Smooth muscle cell (in vitro differentiated cells): ENCODE results near the gene PRDX3. TPM values are rescaled to one million over a fixed set of nuclear protein-coding genes. Genes with fewer than 3 reads are reported as not detected.

Experiments used
- DNase-seq: peaks from one replicate; lab custom pipeline; 2025; ENCODE audit not compliant: unreplicated experiment; lab: John Stamatoyannopoulos, UW
- H2AFZ ChIP-seq: fragments of 200-600 bp; sonication (generic); 2 replicates; pipeline ENCODE4 v1.6.0; 2016; ENCODE audit warnings: antibody characterized with exemption, low read depth, mild to moderate bottlenecking
- H3F3A ChIP-seq: fragments of 200-600 bp; sonication (generic); 2 replicates; pipeline ENCODE4 v1.6.0; 2017; ENCODE audit warnings: antibody characterized with exemption, low read depth
- H3K27ac ChIP-seq: fragments of 200-600 bp; sonication (generic); 2 replicates; pipeline ENCODE4 v1.5.1; 2016; ENCODE audit warnings: low read depth, mild to moderate bottlenecking
- H3K27me3 ChIP-seq: fragments of 200-600 bp; sonication (generic); 2 replicates; pipeline ENCODE4 v1.6.1; 2016; ENCODE audit warnings: low read depth, mild to moderate bottlenecking
- H3K36me3 ChIP-seq: fragments of 200-600 bp; sonication (generic); 2 replicates; pipeline ENCODE4 v1.5.1; 2016; ENCODE audit warnings: low read depth
- H3K4me1 ChIP-seq: fragments of 200-600 bp; sonication (generic); 2 replicates; pipeline ENCODE4 v1.5.1; 2016; ENCODE audit warnings: low read depth
- H3K4me2 ChIP-seq: fragments of 200-600 bp; sonication (generic); 2 replicates; pipeline ENCODE4 v1.6.0; 2016; ENCODE audit warnings: mild to moderate bottlenecking
- H3K4me3 ChIP-seq: fragments of 200-600 bp; sonication (generic); 2 replicates; pipeline ENCODE4 v1.5.1; 2016; ENCODE audit warnings: mild to moderate bottlenecking
- H3K79me2 ChIP-seq: fragments of 200-600 bp; sonication (generic); 2 replicates; pipeline ENCODE4 v1.6.0; 2016; ENCODE audit warnings: low read depth, mild to moderate bottlenecking
- H3K9ac ChIP-seq: fragments of 200-600 bp; sonication (generic); 2 replicates; pipeline ENCODE4 v1.6.0; 2016; ENCODE audit warnings: low read depth
- H3K9me3 ChIP-seq: fragments of 200-600 bp; sonication (generic); replicated peaks from 2 replicates; pipeline ENCODE4 v1.5.1; 2016; ENCODE audit warnings: low read depth
- H4K20me1 ChIP-seq: fragments of 200-600 bp; sonication (generic); 2 replicates; pipeline ENCODE4 v1.6.0; 2016; ENCODE audit warnings: low read depth
- CTCF ChIP-seq: fragments of 200-600 bp; sonication (generic); IDR thresholded peaks from 2 replicates; pipeline ENCODE4 v1.5.1; 2017; ENCODE audit warnings: borderline replicate concordance, mild to moderate bottlenecking, antibody characterized with exemption; ENCODE audit not compliant: insufficient read depth, poor library complexity, severe bottlenecking
- WGBS: methylation state at CpG from one replicate; pipeline ENCODE4 v1.1.7; 2016; ENCODE audit warnings: low lambda C conversion rate; 5-methylcytosine and 5-hydroxymethylcytosine counted together
- polyA plus RNA-seq: library from polyadenylated mRNA; unstranded; fragments of >200 nt; fragmentation: Nextera tagmentation; extraction: Ambion mirVana; gene quantifications from 2 replicates; pipeline ENCODE4 v1.2.1, GENCODE V29; 2016
- total RNA-seq: library from RNA; depleted of rRNA; stranded (reverse); fragments of >200 nt; gene quantifications from 2 replicates; pipeline ENCODE4 v1.2.3, GENCODE V29; 2014

PRDX3 gene
- total and polyA plus RNA-seq, 2 experiments from 2014 or later: 123 to 156 TPM

DNA sequence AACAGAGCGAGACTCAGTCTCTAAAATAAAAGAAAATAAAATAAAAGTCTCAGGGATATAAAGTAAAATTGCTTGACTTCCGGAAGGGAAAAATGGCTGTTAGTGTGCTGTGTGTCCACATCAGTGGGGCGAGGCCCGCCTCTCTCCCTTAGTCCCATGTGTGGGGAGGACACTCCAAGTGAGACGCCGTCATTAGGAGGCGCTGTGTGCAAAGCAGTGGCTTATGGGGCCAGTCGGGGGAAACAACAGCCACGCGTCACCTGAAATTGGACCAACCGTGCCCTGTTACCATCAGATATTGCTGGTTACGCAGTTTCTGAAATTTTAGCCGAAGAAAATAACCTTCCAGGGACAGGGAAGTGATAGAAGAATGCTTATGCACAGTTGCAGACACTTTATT, 28.9 kb downstream of the PRDX3 start:
- H3K27ac ChIP-seq: no peak overlapping the region
- no peaks in the 10 kb centered on the region for H3F3A ChIP-seq
- H3K27me3 ChIP-seq: no peaks in the 10 kb centered on the region
- no peaks in the 10 kb centered on the region for H3K4me1 ChIP-seq
- no peak overlapping the region for H3K9ac ChIP-seq
- TF ChIP-seq CTCF: no peak
- no peaks in the 10 kb centered on the region for H4K20me1 ChIP-seq
- H3K4me3 ChIP-seq: no peak overlapping the region
- no peaks in the 10 kb centered on the region for H3K79me2 ChIP-seq
- H3K36me3 ChIP-seq: no peaks in the 10 kb centered on the region
- H3K4me2 ChIP-seq: no peak overlapping the region
- WGBS: 86% methylated on average over 13 of the region's 13 CpGs
- H2AFZ ChIP-seq: no peak overlapping the region
- no peak for DNase-seq
- H3K9me3 ChIP-seq: no peaks in the 10 kb centered on the region

DNA sequence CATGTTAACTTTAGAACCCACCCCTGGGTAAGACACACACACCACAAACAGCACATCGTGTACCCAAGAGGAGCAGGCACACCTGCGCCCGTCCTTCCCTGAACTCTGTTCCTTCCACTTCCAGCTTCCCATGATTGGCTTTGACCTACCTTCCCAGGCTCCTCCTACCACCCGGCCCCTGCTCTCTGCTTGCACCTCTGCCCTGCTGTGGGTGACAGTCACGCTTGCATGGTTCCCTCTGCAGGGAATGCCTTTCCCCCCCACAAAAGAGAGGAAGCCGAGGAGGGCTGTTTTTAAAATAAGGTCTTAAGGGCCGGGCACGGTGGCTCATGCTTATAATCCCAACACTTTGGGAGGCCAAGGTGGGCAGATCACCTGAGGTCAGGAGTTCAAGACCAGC, 29.5 kb downstream of the PRDX3 start:
- TF ChIP-seq CTCF: no peak
- WGBS: 95% methylated on average over 8 of the region's 8 CpGs
- Histone ChIP-seq H3K9me3 (no peaks in the 10 kb centered on the region), H3K27ac (no peak overlapping the region), H3K36me3 (no peaks in the 10 kb centered on the region), H3K9ac (no peak overlapping the region), H3K4me1 (no peaks in the 10 kb centered on the region), H4K20me1 (no peaks in the 10 kb centered on the region), H3K27me3 (no peaks in the 10 kb centered on the region), H3K4me3 (no peak overlapping the region), H3F3A (no peaks in the 10 kb centered on the region), H2AFZ (no peak overlapping the region), H3K79me2 (no peaks in the 10 kb centered on the region), H3K4me2 (no peak overlapping the region)
- DNase-seq: no peak

GRCh38 chr10:119143657-119144056, 35.0 kb downstream of the PRDX3 start:
- Histone ChIP-seq H3K9ac (no peak overlapping the region), H3K4me2 (no peak overlapping the region), H3K27ac (no peak overlapping the region), H4K20me1 (no peaks in the 10 kb centered on the region), H3K79me2 (no peaks in the 10 kb centered on the region), H3K27me3 (no peaks in the 10 kb centered on the region), H2AFZ (no peak overlapping the region), H3K4me1 (no peaks in the 10 kb centered on the region), H3K36me3 (no peaks in the 10 kb centered on the region), H3K9me3 (no peaks in the 10 kb centered on the region), H3K4me3 (no peak overlapping the region), H3F3A (no peaks in the 10 kb centered on the region)
- DNase-seq: no peak
- TF ChIP-seq CTCF: no peak
- WGBS: 84% methylated on average over 10 of the region's 10 CpGs

GRCh38 chr10:119140603-119141245, 37.9 kb downstream of the PRDX3 start:
- Histone ChIP-seq H3K79me2 (no peaks in the 10 kb centered on the region), H3K4me2 (no peak overlapping the region), H3K36me3 (no peaks in the 10 kb centered on the region), H3K27me3 (no peaks in the 10 kb centered on the region), H4K20me1 (no peaks in the 10 kb centered on the region), H2AFZ (no peak overlapping the region), H3K4me3 (no peak overlapping the region), H3K9ac (no peak overlapping the region), H3K27ac (no peak overlapping the region), H3K9me3 (no peaks in the 10 kb centered on the region), H3K4me1 (no peaks in the 10 kb centered on the region), H3F3A (no peaks in the 10 kb centered on the region)
- WGBS: 98% methylated on average over 20 of the region's 21 CpGs
- no peak for TF ChIP-seq CTCF
- DNase-seq: no peak
